Pulmonary artery endothelial cell (primary cell): ENCODE measurements around the gene SLC8A1. TPM values are rescaled to one million over a fixed set of nuclear protein-coding genes. Genes with fewer than 3 reads are reported as not detected.

ENCODE experiments used
- DNase-seq: peaks from one replicate; pipeline ENCODE4 v3.0.0-alpha.2; 2011; ENCODE audit warnings: low read depth, low spot score
- total RNA-seq: library from RNA; depleted of rRNA; stranded (reverse); fragments of >200 nt; gene quantifications from 2 replicates; pipeline ENCODE4 v1.2.3, GENCODE V29; 2014

Gene SLC8A1
- total RNA-seq, 1 donor from 2014 or later = 12.5 TPM

DNA sequence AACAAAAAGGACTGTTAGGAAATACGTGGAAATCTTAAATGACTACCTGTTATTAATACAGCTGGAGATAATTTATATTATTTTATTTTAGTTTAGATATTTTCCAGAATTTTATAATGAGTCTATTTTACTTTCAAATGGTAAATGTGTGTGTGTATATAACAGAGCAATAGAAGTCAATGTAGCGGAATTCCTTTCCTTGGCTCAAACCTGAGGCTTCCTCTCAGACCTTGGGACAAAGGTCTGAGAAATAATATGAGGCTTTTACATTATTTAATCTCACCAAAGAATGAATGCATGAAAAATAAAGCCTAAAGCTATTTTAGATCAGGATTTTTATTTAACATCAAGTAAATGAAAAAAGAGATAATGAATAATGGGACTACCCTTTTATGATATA is 65.7 kb downstream of the SLC8A1 start:
- no peak for DNase-seq

GRCh38 chr2:40384714-40385113 is 67.2 kb downstream of the SLC8A1 start:
- no peak for DNase-seq

DNA sequence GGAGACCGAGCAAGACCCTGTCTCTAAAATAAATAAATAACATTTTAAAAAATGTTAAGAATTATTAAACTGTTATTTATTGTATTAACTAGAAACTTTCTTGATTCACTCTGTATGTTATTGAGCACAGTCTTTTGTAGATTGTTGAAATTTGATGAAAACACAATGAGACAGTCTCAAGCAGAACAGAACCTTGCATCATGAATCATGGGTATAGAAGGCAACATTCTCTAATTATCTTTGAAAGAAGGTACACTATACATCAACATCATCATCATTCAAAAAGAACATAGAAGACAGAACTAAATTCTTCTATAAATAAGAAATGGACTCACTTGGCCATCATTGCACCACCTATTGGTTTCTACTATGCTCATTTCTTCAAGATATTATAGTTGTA is 67.7 kb downstream of the SLC8A1 start:
- DNase-seq = no peak

GRCh38 chr2:40380721-40381120 is 71.2 kb downstream of the SLC8A1 start:
- no peak for DNase-seq

- no peak for DNase-seq
Measured at GRCh38 chr2:40380041-40380440, 71.8 kb downstream of the SLC8A1 start.

GRCh38 chr2:40374543-40375240 is 77.2 kb downstream of the SLC8A1 start:
- no peak for DNase-seq

DNA sequence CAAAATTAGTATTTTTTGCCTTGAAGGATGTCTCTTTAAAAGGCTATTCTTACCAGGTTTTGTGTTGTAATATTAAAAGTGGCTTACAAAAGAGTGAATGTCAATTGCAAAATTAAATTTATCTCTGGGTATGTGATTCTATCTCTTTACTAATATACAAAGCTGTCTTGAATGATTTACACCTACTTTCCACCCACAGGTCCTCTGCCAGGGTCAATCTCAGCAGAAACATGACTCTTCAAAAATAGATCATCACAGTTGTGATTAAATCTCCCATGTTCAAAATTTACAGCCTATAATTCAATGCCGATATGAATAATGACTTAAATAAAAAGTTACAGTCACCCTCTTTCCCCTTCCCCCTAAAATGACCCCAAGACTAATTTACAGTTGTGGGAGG is 78.8 kb downstream of the SLC8A1 start:
- DNase-seq = no peak

DNA sequence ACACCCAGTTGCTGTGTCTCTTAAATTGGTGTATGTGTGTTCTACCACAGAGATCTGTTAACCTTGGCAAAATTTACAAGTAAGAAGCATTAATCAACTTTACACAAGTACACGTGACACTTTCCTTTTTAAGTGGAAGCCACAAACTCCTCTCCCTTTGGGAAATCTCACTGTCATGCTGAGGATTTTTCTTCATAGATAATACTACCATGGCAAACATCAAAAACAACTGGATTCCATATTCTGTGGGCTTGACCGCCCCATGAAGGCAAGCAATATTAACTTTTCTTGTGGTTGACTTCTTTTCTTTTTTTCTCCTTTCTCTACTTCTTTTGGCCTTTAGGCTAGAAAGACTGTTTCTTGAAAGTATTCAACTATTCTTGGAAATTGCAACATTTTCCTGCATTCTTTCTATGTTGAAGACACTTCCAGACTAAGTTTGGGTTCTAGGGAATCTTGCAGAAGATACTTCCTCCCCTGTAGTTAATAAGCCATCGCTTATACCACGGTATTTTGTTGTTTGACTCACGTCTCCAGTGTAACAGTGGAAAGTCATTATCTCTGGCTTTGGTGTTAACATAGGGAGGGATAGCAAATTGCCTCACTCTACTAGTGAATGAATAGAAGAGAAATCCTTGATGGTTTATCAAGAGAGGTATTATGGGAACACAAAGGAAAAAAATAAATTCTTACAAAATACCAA is 79.5 kb downstream of the SLC8A1 start:
- DNase-seq = no peak

- no peak for DNase-seq
Measured at GRCh38 chr2:40371525-40372282, 80.2 kb downstream of the SLC8A1 start.

- no peak for DNase-seq
Measured at GRCh38 chr2:40370007-40370395, 81.9 kb downstream of the SLC8A1 start.

GRCh38 chr2:40369267-40370006 is 82.5 kb downstream of the SLC8A1 start:
- DNase-seq = no peak

DNA sequence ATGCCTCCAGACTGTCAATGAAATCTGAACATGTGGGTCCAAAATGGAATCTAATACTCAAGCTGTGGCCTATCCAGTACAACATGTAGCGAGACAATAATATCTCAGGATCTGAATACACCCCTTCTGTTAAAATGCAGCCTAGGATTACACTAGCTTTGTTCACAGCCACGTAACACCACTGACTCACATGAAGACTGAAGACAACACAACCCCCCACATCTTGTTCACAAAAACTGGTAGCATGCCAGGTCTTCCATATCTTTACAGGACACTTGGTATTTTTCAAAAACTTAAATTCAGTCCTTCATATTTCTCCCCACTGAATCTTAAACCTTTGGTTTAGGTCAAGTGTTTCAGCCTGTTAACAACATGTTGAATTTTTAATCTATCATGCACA is 84.2 kb downstream of the SLC8A1 start:
- DNase-seq = no peak

DNA sequence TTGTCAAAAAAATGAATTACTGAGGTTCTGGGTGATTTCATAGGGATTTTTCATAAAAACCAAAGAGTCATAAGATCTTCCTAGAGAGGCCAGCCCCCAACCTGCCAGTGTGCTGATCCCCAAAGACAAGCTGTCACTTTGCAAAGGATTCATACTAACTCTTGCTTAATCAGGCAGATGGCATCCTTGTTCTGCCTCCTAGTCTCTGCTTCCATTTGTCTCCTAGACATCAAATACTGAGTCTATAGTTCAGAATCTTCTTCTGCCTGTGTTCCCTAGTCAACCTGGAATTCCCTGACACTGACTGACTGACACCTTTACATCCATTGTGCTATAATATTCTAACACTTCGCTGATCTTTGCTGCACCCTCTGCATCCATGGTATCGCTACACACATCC is 84.9 kb downstream of the SLC8A1 start:
- no peak for DNase-seq

GRCh38 chr2:40364151-40364874 is 87.6 kb downstream of the SLC8A1 start:
- DNase-seq = no peak

DNA sequence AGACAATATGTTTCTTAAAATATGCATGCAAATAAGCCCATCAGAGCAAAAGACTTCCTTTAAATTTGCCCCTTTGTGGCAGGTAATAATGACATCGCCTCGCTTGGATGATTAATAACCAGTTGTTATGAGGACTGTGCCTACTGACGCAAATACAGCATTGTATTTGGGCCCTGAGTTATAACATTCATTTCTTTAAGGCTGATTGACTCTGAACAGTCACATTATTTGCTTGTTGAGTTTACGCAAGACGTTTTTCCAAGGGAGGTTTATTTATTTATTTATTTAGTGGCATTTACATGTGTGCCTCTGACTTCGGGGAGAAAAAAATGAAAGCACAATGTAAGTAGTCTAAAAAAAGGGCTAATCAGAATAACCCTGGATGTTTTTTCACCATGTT is 88.3 kb downstream of the SLC8A1 start:
- DNase-seq = no peak

DNA sequence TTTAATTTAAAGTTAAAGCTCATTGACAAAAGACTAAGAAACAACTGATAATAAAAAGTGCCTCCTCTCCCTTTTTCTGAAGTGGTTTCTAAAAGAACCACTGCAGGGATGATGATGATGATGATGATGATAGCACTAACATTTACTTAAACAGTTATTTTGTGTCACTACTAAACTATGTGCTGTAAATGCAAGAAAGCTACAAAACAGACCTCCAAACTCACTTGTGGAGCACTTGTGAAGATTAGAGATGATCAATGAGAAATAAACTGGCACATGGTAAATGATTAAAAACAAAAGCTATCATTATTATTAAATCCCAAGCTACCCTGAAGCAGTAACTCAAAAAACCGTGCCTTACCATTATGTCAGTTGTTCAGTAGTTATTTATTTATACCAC is 88.7 kb downstream of the SLC8A1 start:
- no peak for DNase-seq

DNA sequence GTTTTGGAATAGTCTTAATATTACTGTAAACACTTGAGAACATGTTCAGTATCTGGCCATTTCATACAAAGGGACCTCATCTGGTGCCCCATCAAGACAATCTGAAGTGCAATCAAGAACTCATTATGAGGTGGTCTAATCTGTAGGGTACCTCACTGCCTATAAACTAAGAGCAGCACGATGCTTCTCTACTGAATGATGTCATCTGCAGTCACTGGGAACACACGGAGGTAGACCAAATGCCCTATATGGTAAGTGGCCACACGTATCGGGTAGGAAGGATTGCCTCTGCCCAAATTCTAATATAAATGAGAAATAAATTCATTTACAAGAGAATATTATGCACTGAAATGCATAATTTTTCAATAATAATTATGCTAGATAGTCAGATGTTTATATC is 90.4 kb downstream of the SLC8A1 start:
- DNase-seq = no peak

DNA sequence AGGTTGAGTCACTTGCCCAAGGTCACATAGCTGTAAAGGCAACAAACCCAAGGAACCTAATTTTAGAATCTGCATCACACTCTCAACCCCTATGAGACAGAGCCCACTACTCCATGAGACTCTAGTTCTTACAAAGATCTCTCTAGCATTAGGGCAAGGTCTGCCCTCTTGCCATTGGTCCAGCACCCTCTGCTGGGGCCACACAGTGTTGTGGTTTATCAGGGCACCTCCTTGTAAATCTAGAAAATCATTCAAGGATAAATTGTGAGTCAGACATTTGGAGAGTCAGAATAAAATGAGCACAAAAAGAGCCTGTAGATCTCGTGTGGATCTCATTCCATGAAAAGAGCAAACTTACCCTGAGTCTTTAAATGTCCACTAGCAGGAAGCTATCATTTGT is 91.2 kb downstream of the SLC8A1 start:
- DNase-seq = no peak

DNA sequence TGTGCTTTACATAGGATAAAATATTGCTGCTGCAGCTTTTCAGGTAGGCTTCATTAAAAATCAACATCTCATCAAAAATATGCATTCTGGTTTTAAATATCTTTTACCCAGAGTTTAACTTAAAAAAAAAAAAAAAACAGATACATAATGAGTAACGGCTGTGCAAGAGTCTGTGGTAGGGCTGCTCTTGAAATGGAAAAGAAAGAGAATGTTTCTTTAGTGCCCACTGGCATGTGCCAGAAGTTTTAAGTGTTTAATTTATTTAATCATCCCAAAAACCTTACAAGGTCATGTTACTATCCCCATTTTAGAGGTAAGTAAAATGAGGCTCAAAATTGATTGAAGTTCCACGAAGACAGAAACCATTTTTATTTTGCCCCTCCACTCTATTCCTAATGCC is 92.1 kb downstream of the SLC8A1 start:
- no peak for DNase-seq

GRCh38 chr2:40358783-40359182 is 93.1 kb downstream of the SLC8A1 start:
- no peak for DNase-seq

DNA sequence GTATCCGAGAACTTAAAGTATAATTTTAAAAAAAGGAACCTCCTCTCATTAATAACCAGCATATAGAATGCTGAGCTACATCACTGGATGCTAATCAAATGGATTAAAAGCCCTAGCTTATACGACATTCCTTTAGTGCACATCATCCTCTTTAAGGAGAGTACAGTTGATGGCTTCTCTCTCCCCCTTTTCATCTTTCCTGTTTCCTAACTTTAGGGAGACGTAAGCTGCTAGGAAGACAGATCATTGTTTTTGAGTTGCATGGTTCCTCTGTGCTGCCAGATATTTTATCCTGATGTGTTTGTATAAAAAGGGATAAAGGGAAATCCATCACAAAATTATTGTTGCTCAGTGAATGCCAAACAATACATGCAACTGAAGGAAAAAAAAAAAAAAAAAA is 94.2 kb downstream of the SLC8A1 start:
- DNase-seq = no peak
